RKO (cell line): Measurements from ENCODE around the gene VPREB3.
"Not testable (repeated sequence)": the region's sequence is repeated elsewhere in the genome, so short reads cannot be mapped to it uniquely, and the experiment has no call there.

ENCODE experiments used
- DNase-seq: peaks from one replicate; pipeline ENCODE4 v3.0.0-alpha.2; 2016; ENCODE audit warnings: low spot score

VPREB3 gene

GRCh38 chr22:23742505-23743264 is 11.5 kb downstream of the VPREB3 start:
- no peak for DNase-seq

- DNase-seq, result no peak
These were observed 16.5 kb downstream of the VPREB3 start for GRCh38 chr22:23737696-23738095.

GRCh38 chr22:23728108-23728507 is 26.1 kb downstream of the VPREB3 start:
- DNase-seq, result not testable (repeated sequence)

- no peak for DNase-seq
These were observed 31.5 kb downstream of the VPREB3 start for GRCh38 chr22:23722724-23723123.

- no peak for DNase-seq
These were observed 32.1 kb downstream of the VPREB3 start for GRCh38 chr22:23722160-23722559.

- no peak for DNase-seq
These were observed 33.4 kb downstream of the VPREB3 start for GRCh38 chr22:23720855-23721254.

- DNase-seq, result no peak
These were observed 35.7 kb downstream of the VPREB3 start for GRCh38 chr22:23718371-23719165.

GRCh38 chr22:23716811-23717801 is 37.1 kb downstream of the VPREB3 start:
- DNase-seq, result peak; percentile 85

GRCh38 chr22:23715806-23716375 is 38.3 kb downstream of the VPREB3 start:
- DNase-seq, result no peak

- DNase-seq, result no peak
These were observed 39.3 kb downstream of the VPREB3 start for GRCh38 chr22:23714596-23715578.

- DNase-seq, result no peak
These were observed 40.3 kb downstream of the VPREB3 start for GRCh38 chr22:23713696-23714595.

GRCh38 chr22:23712256-23712655 is 42.0 kb downstream of the VPREB3 start:
- DNase-seq, result no peak

GRCh38 chr22:23709107-23709506 is 45.1 kb downstream of the VPREB3 start:
- DNase-seq, result no peak

GRCh38 chr22:23708270-23708669 is 46.0 kb downstream of the VPREB3 start:
- no peak for DNase-seq

- DNase-seq, result no peak
These were observed 48.9 kb downstream of the VPREB3 start for GRCh38 chr22:23705358-23705757.

GRCh38 chr22:23704829-23705228 is 49.4 kb downstream of the VPREB3 start:
- DNase-seq, result no peak

- no peak for DNase-seq
These were observed 50.2 kb downstream of the VPREB3 start for GRCh38 chr22:23704062-23704461.
